HL-60 (cell line): ENCODE measurements around the gene YLPM1.

Source experiments
- DNase-seq, 2 experiments: peaks; one replicate each; pipeline ENCODE4 v3.0.0-alpha.2; 2010 to 2020; ENCODE audit warnings: low read depth in 1 of 2, low spot score in 1 of 2
- H3K27ac ChIP-seq: fragments of 250-450 bp; sonication (Bioruptor Pico); replicated peaks from 2 replicates; pipeline ENCODE4 v1.5.1; 2020; ENCODE audit warnings: mild to moderate bottlenecking, moderate library complexity
- H3K27me3 ChIP-seq: fragments of 250-450 bp; sonication (Bioruptor Pico); 2 replicates; pipeline ENCODE4 v1.5.1; 2021; ENCODE audit warnings: mild to moderate bottlenecking, moderate library complexity; ENCODE audit not compliant: insufficient read depth, poor library complexity, severe bottlenecking
- H3K4me3 ChIP-seq: replicated peaks from 2 replicates; pipeline ENCODE4 v1.5.1; 2011; ENCODE audit warnings: mild to moderate bottlenecking, control low read depth, low read length; ENCODE audit not compliant: insufficient read depth
- GABPA ChIP-seq: IDR thresholded peaks from 2 replicates; pipeline ENCODE4 v1.6.1; 2012; ENCODE audit warnings: low read depth
- POLR2AphosphoS5 ChIP-seq: IDR thresholded peaks from 2 replicates; pipeline ENCODE4 v1.6.1; 2012; ENCODE audit warnings: low read depth
- REST ChIP-seq: IDR thresholded peaks from 2 replicates; pipeline ENCODE4 v1.6.1; 2012; ENCODE audit warnings: low read depth; ENCODE audit not compliant: insufficient replicate concordance
- SPI1 ChIP-seq: IDR thresholded peaks from 2 replicates; pipeline ENCODE4 v1.6.1; 2012; ENCODE audit warnings: low read depth, mild to moderate bottlenecking, borderline replicate concordance
- TF ChIP-seq, protein P1 (sequence below): IDR thresholded peaks from one replicate; pipeline ENCODE4 v1.5.1; 2011; ENCODE audit warnings: low read length, control low read depth, inconsistent platforms; ENCODE audit not compliant: insufficient read depth

Gene YLPM1

DNA sequence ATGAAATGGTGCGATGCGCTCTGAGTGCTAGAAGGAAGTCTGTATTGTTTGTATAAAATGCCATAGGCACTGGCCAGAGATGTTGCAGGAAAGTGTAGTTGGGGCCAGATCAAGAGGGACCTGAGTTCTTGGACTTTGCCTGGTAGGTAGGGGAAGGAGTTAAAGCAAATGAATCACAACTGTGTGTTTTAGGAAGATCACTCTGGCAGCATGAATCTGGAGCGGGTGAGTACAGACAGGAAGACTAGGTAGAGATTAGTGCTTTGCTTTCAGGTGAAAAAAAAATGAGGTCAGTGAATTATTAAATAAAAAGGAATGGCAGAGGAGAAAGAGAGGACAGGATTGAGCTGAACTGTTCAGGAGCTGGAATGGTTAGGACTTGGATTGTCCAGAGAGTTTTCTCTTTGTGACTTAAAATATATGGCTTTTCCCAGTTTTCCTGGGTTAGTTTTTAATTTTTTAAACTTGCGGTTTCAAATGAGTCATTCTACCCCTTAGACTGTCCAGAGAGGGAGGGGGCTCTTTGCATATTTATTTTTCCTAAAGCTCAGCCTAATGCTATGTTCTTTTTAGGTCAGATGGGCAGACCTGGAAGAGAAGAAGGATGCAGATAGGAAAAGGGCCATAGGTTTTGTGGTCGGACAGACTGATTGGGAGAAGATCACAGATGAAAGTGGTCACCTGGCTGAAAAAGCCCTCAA is 71.7 kb downstream of the YLPM1 start:
- TF ChIP-seq POLR2AphosphoS5, result no peak
- no peak for TF ChIP-seq SPI1
- no peak for TF ChIP-seq GABPA
- no peak for TF ChIP-seq REST
- TF ChIP-seq, protein P1, sequence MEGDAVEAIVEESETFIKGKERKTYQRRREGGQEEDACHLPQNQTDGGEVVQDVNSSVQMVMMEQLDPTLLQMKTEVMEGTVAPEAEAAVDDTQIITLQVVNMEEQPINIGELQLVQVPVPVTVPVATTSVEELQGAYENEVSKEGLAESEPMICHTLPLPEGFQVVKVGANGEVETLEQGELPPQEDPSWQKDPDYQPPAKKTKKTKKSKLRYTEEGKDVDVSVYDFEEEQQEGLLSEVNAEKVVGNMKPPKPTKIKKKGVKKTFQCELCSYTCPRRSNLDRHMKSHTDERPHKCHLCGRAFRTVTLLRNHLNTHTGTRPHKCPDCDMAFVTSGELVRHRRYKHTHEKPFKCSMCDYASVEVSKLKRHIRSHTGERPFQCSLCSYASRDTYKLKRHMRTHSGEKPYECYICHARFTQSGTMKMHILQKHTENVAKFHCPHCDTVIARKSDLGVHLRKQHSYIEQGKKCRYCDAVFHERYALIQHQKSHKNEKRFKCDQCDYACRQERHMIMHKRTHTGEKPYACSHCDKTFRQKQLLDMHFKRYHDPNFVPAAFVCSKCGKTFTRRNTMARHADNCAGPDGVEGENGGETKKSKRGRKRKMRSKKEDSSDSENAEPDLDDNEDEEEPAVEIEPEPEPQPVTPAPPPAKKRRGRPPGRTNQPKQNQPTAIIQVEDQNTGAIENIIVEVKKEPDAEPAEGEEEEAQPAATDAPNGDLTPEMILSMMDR, result no peak
- H3K4me3 ChIP-seq, result no peak overlapping the region
- H3K27ac ChIP-seq, result no peak overlapping the region
- DNase-seq, result no peak
- H3K27me3 ChIP-seq, result no peaks in the 10 kb centered on the region

- no peak for TF ChIP-seq REST
- H3K4me3 ChIP-seq, result no peak overlapping the region
- H3K27ac ChIP-seq, result no peak overlapping the region
- DNase-seq, result no peak
- H3K27me3 ChIP-seq, result no peaks in the 10 kb centered on the region
These were observed 72.6 kb downstream of the YLPM1 start for GRCh38 chr14:74835645-74836250.

DNA sequence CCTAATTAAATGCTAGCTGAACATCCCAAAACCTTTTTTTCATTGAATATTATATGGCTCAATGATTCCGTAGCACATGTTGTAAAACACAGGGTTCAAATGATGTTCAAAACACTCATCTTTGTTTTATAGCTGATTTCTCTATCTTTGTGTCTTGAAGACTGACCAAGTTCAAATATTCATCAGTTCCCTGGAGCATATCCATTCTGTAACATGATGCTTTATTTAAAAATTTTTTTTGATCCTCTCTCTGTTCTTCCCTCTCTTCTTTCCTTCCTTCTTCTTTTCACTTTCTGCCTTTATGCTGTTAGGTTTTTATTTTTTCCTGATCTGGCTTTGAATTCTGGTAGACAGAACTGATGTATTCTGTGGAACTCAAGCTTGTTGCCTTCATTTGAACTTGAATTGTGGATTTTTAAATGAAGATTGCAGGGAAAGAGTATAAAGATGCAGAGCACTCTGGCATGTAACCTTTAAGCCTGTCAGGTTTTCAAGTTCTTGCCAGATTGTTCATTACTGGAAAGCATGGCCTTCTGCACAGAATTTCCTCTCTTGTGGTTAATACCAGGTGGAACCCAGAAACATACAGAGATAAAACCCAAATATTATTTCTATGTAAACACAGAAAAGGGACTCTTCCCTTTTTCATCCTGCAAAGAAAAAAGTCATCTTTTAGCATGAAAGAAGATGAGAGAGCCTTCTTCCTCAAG is 73.3 kb downstream of the YLPM1 start:
- no peak overlapping the region for H3K4me3 ChIP-seq
- TF ChIP-seq REST, result no peak
- TF ChIP-seq POLR2AphosphoS5, result no peak
- TF ChIP-seq GABPA, result no peak
- TF ChIP-seq, protein P1, result no peak
- no peak for TF ChIP-seq SPI1
- no peak for DNase-seq
- no peak overlapping the region for H3K27ac ChIP-seq
- no peaks in the 10 kb centered on the region for H3K27me3 ChIP-seq
